Endothelial cell of umbilical vein (primary cell): ENCODE results near the gene ACTL7B. TPM values are rescaled to one million over a fixed set of nuclear protein-coding genes. Genes with fewer than 3 reads are reported as not detected.

Experiments
- BruUV-seq: library from RNA; stranded (reverse); fragments of 400-500 nt; replicated peaks from 2 replicates; lab custom pipeline; 2021; lab: Mats Ljungman, UMichigan
- CTCF ChIA-PET: fragments of 300-600, 350-600 bp; sonication (Branson Sonifier 250); formaldehyde crosslinking; loops from one replicate; lab custom pipeline; 2021; ENCODE audit warnings: antibody characterized with exemption, inconsistent platforms; lab: Charles Lee
- POLR2A ChIA-PET: fragments of 300-600, 350-600 bp; sonication (Branson Sonifier 250); formaldehyde crosslinking; loops from one replicate; lab custom pipeline; 2021; ENCODE audit warnings: antibody characterized with exemption, inconsistent platforms; lab: Charles Lee
- DNase-seq: peaks from one replicate; pipeline ENCODE4 v3.0.0-alpha.2; 2011; ENCODE audit warnings: low read depth, low spot score
- FAIRE-seq: peaks from 2 replicates; lab custom pipeline; 2011; peaks lifted over from hg19 to GRCh38; lab: Jason Lieb, UNC
- H2AFZ ChIP-seq: 2 replicates; pipeline ENCODE4 v1.6.0; 2012; ENCODE audit warnings: low read depth, low read length, control low read depth, inconsistent platforms
- H3K27ac ChIP-seq: 2 replicates; pipeline ENCODE4 v1.5.1; 2011; ENCODE audit warnings: low read depth, mild to moderate bottlenecking, control low read depth, low read length, moderate library complexity; ENCODE audit not compliant: insufficient read depth
- H3K27me3 ChIP-seq, 2 experiments: 2 replicates each; pipeline versions ENCODE4 v1.6.0 to v1.6.1; 2011; ENCODE audit warnings: low read length in 2 of 2, mixed read lengths in 1 of 2; ENCODE audit not compliant: control insufficient read depth in 2 of 2, insufficient read depth in 2 of 2
- H3K36me3 ChIP-seq, 2 experiments: 2 replicates in 1 of 2; 3 replicates in 1 of 2; pipeline ENCODE4 v1.5.1; 2011; ENCODE audit warnings: low read length in 2 of 2, mild to moderate bottlenecking in 1 of 2, moderate library complexity in 1 of 2; ENCODE audit not compliant: control insufficient read depth in 2 of 2, insufficient read depth in 2 of 2; ENCODE audit errors: extremely low read depth in 1 of 2
- H3K4me1 ChIP-seq: 3 replicates; pipeline ENCODE4 v1.5.1; 2011; ENCODE audit warnings: mild to moderate bottlenecking, low read length; ENCODE audit not compliant: control insufficient read depth, insufficient read depth; ENCODE audit errors: extremely low read depth
- H3K4me2 ChIP-seq: 2 replicates; pipeline ENCODE4 v1.6.1; 2011; ENCODE audit warnings: low read length, control low read depth, mixed read lengths; ENCODE audit not compliant: insufficient read depth
- H3K4me3 ChIP-seq, 3 experiments: fragments of 200-600 bp in 1 of 3; sonication (generic), shearing (Covaris generic) in 1 of 3; replicated peaks in 1 of 3; 2 replicates each; pipeline ENCODE4 v1.5.1; 2011 to 2016; ENCODE audit warnings: control low read depth in 3 of 3, low read length in 3 of 3, mild to moderate bottlenecking in 2 of 3, inconsistent platforms in 1 of 3, low read depth in 1 of 3, moderate library complexity in 1 of 3; ENCODE audit not compliant: insufficient read depth in 1 of 3
- H3K79me2 ChIP-seq: 2 replicates; pipeline ENCODE4 v1.6.0; 2012; ENCODE audit warnings: low read length, inconsistent platforms; ENCODE audit not compliant: control insufficient read depth, insufficient read depth
- H3K9ac ChIP-seq: replicated peaks from 2 replicates; pipeline ENCODE3; 2011; ENCODE audit warnings: low read length, control low read depth; ENCODE audit not compliant: insufficient read depth; ENCODE audit errors: extremely low read depth
- H3K9me1 ChIP-seq: replicated peaks from 3 replicates; pipeline ENCODE4 v1.6.0; 2011; ENCODE audit warnings: mild to moderate bottlenecking, low read length; ENCODE audit not compliant: control insufficient read depth, insufficient read depth; ENCODE audit errors: extremely low read depth
- H3K9me3 ChIP-seq: replicated peaks from 2 replicates; pipeline ENCODE4 v1.5.1; 2012; ENCODE audit warnings: low read length, inconsistent platforms; ENCODE audit not compliant: control insufficient read depth, insufficient read depth
- H4K20me1 ChIP-seq: replicated peaks from 2 replicates; pipeline ENCODE3; 2011; ENCODE audit warnings: mild to moderate bottlenecking, low read length; ENCODE audit not compliant: control insufficient read depth, insufficient read depth; ENCODE audit errors: extremely low read depth
- EZH2 ChIP-seq: IDR thresholded peaks from 2 replicates; pipeline ENCODE4 v1.6.1; 2012; ENCODE audit warnings: borderline replicate concordance, low read depth, mild to moderate bottlenecking, moderate library complexity, low read length, inconsistent platforms; ENCODE audit not compliant: severe bottlenecking
- FOS ChIP-seq: IDR thresholded peaks from 2 replicates; pipeline ENCODE4 v1.6.1; 2011; ENCODE audit warnings: mild to moderate bottlenecking, low read length, moderate library complexity, borderline replicate concordance; ENCODE audit not compliant: insufficient read depth
- GATA2 ChIP-seq: IDR thresholded peaks from 2 replicates; pipeline ENCODE4 v1.7.0; 2011; ENCODE audit warnings: low read depth, mild to moderate bottlenecking, moderate library complexity, mixed read lengths, low read length; ENCODE audit not compliant: insufficient read length, insufficient read depth
- JUN ChIP-seq: IDR thresholded peaks from 2 replicates; pipeline ENCODE4 v1.6.1; 2011; ENCODE audit warnings: borderline replicate concordance, low read depth; ENCODE audit not compliant: insufficient read length, insufficient read depth
- MYC ChIP-seq: IDR thresholded peaks from one replicate; pipeline ENCODE4 v1.6.1; 2011; ENCODE audit warnings: mild to moderate bottlenecking, low read depth, low read length
- POLR2A ChIP-seq: IDR thresholded peaks from 2 replicates; pipeline ENCODE4 v1.6.1; 2012; ENCODE audit warnings: low read depth, mild to moderate bottlenecking, control low read depth, low read length
- POLR2AphosphoS5 ChIP-seq: IDR thresholded peaks from 2 replicates; pipeline ENCODE4 v1.6.1; 2012; ENCODE audit warnings: low read depth, mild to moderate bottlenecking, control low read depth, low read length, moderate library complexity; ENCODE audit not compliant: insufficient read depth
- dilution Hi-C: fragments of 300-500 bp; cut with MboI; formaldehyde crosslinking; loops from one replicate; pipeline ENCODE4 v1.15.0; 2019; ENCODE audit warnings: low sequenced_read_pairs; ENCODE audit not compliant: extremely low pct_ligation_motif_present
- intact Hi-C: fragments of 100-400 bp; cut with micrococcal nuclease; formaldehyde crosslinking; loops from one replicate; pipeline ENCODE4 v1.10.0; 2022
- polyA plus RNA-seq, 4 experiments: library from polyadenylated mRNA; depleted of rRNA in 3 of 4; stranded (reverse) in 3 of 4; unstranded in 1 of 4; fragments of >200 nt; gene quantifications; 2 replicates each; pipeline versions ENCODE4 v1.2.1 to v1.2.3, GENCODE V29; 2011 to 2012; ENCODE audit warnings: missing spikeins in 1 of 4
- total RNA-seq: library from RNA; stranded (reverse); gene quantifications from 2 replicates; pipeline ENCODE4 v1.2.3, GENCODE V29; 2021
- TF ChIP-seq, protein P1 (sequence below): IDR thresholded peaks from 2 replicates; pipeline ENCODE4 v1.6.1; 2011; ENCODE audit not compliant: insufficient read depth, insufficient read length
- TF ChIP-seq, protein P2 (sequence below), 2 donors: IDR thresholded peaks; 1 replicate in 1 of 2; 2 replicates in 1 of 2; pipeline ENCODE4 v1.5.1; 2011; ENCODE audit warnings: low read length in 2 of 2, mild to moderate bottlenecking in 2 of 2, moderate library complexity in 2 of 2, control low read depth in 1 of 2, inconsistent platforms in 1 of 2, low read depth in 1 of 2; ENCODE audit not compliant: insufficient read depth in 1 of 2; ENCODE audit errors: extremely low read depth in 1 of 2

Gene ACTL7B
- total and polyA plus RNA-seq, 2 donors (not counting 3 experiments of a cell fraction or from before 2014, with no cell fraction given) = not detected

DNA sequence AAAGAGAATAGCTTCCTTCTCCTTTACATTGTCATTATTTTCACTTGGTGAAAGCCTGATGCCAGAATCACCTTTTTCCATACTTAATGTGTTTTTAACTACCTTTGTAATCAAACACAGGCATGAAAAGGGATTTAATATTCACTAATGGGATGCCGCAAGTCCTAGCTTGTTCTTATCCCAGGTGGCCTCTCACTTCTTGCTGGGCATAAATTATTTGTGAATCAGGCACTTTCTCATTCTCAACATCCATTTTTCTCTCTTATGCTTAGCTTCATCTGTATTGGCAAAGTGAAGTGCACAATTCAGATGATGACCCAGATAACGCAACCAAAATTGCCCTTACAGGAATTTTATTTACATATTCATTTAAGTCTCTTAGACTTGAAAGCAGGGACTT lies 10.9 kb downstream of the ACTL7B start:
- intact Hi-C loops (no loop called here), dilution Hi-C loops (no loop called here)
- Histone ChIP-seq H3K27ac (no peak overlapping the region), H2AFZ (no peak overlapping the region), H3K9ac (no peak overlapping the region), H3K9me1 (no peaks in the 10 kb centered on the region), H4K20me1 (no peaks in the 10 kb centered on the region), H3K79me2 (no peaks in the 10 kb centered on the region), H3K27me3 (no peaks in the 10 kb centered on the region), H3K4me2 (no peak overlapping the region), H3K4me1 (peaks cover 14% of the 10 kb centered on the region), H3K4me3 (no peak overlapping the region), H3K36me3 (no peaks in the 10 kb centered on the region), H3K9me3 (no peaks in the 10 kb centered on the region)
- POLR2A ChIA-PET = no interaction called here
- no peak for DNase-seq
- no peak for FAIRE-seq
- CTCF ChIA-PET = interaction anchor here (1.5 kb wide), 1 partner anchor 109 kb away, joined by 3 read pairs; no protein-coding TSS in a partner anchor
- no TSS peak for BruUV-seq
- TF ChIP-seq POLR2AphosphoS5 = no peak
- no peak for TF ChIP-seq EZH2
- TF ChIP-seq POLR2A = no peak
- no peak for TF ChIP-seq MYC
- no peak for TF ChIP-seq JUN
- no peak for TF ChIP-seq FOS
- TF ChIP-seq, protein P1, sequence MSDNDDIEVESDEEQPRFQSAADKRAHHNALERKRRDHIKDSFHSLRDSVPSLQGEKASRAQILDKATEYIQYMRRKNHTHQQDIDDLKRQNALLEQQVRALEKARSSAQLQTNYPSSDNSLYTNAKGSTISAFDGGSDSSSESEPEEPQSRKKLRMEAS = no peak
- TF ChIP-seq, protein P2, sequence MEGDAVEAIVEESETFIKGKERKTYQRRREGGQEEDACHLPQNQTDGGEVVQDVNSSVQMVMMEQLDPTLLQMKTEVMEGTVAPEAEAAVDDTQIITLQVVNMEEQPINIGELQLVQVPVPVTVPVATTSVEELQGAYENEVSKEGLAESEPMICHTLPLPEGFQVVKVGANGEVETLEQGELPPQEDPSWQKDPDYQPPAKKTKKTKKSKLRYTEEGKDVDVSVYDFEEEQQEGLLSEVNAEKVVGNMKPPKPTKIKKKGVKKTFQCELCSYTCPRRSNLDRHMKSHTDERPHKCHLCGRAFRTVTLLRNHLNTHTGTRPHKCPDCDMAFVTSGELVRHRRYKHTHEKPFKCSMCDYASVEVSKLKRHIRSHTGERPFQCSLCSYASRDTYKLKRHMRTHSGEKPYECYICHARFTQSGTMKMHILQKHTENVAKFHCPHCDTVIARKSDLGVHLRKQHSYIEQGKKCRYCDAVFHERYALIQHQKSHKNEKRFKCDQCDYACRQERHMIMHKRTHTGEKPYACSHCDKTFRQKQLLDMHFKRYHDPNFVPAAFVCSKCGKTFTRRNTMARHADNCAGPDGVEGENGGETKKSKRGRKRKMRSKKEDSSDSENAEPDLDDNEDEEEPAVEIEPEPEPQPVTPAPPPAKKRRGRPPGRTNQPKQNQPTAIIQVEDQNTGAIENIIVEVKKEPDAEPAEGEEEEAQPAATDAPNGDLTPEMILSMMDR (IDR thresholded peaks at IDR 0.05; ENCODE audit: extremely low read depth in 1 of 2, insufficient read depth in 1 of 2, low read depth in 1 of 2, low read length in 2 of 2) = no peak
- TF ChIP-seq GATA2 = no peak
